HG03432 (cell line): ENCODE data around the gene SRPK2.
"Not testable (repeated sequence)": the region's sequence is repeated elsewhere in the genome, so short reads cannot be mapped to it uniquely, and the experiment has no call there.

Source experiments
- ATAC-seq: cut with Tn5 transposase; IDR thresholded peaks from one replicate; pipeline ENCODE4 v1.9.1; 2021; ENCODE audit warnings: mild to moderate bottlenecking, moderate library complexity; ENCODE audit not compliant: unreplicated experiment

SRPK2 gene

GRCh38 chr7:105377903-105378302, 10.8 kb downstream of the SRPK2 start:
- no peak for ATAC-seq

GRCh38 chr7:105376908-105377533, 11.7 kb downstream of the SRPK2 start:
- no peak for ATAC-seq

GRCh38 chr7:105369944-105370343, 18.8 kb downstream of the SRPK2 start:
- no peak for ATAC-seq

- no peak for ATAC-seq
Observed at GRCh38 chr7:105367458-105367857, 21.3 kb downstream of the SRPK2 start.

- no peak for ATAC-seq
Observed at GRCh38 chr7:105365541-105366534, 22.9 kb downstream of the SRPK2 start.

- ATAC-seq = no peak
Observed at GRCh38 chr7:105364684-105365083, 24.0 kb downstream of the SRPK2 start.

- ATAC-seq = not testable (repeated sequence)
Observed at GRCh38 chr7:105363657-105364056, 25.1 kb downstream of the SRPK2 start.

- ATAC-seq = not testable (repeated sequence)
Observed at GRCh38 chr7:105362685-105363084, 26.0 kb downstream of the SRPK2 start.

- not testable (repeated sequence) for ATAC-seq
Observed at GRCh38 chr7:105361995-105362394, 26.7 kb downstream of the SRPK2 start.

GRCh38 chr7:105360149-105360548, 28.6 kb downstream of the SRPK2 start:
- ATAC-seq = not testable (repeated sequence)

GRCh38 chr7:105355701-105356100, 33.0 kb downstream of the SRPK2 start:
- no peak for ATAC-seq

GRCh38 chr7:105354383-105354782, 34.3 kb downstream of the SRPK2 start:
- no peak for ATAC-seq

- no peak for ATAC-seq
Observed at GRCh38 chr7:105353752-105354328, 34.9 kb downstream of the SRPK2 start.

- ATAC-seq = no peak
Observed at GRCh38 chr7:105352901-105353668, 35.6 kb downstream of the SRPK2 start.

GRCh38 chr7:105352018-105352612, 36.6 kb downstream of the SRPK2 start:
- ATAC-seq = peak; percentile 88

- ATAC-seq = no peak
Observed at GRCh38 chr7:105350906-105351305, 37.8 kb downstream of the SRPK2 start.

GRCh38 chr7:105348177-105348576, 40.5 kb downstream of the SRPK2 start:
- not testable (repeated sequence) for ATAC-seq

- no peak for ATAC-seq
Observed at GRCh38 chr7:105346593-105347322, 42.0 kb downstream of the SRPK2 start.

GRCh38 chr7:105346138-105346537, 42.6 kb downstream of the SRPK2 start:
- no peak for ATAC-seq

- no peak for ATAC-seq
Observed at GRCh38 chr7:105345725-105346124, 43.0 kb downstream of the SRPK2 start.
